ENCODE results near the gene NAGS. TPM values are rescaled to one million over a fixed set of nuclear protein-coding genes. Genes with fewer than 3 reads are reported as not detected.

NAGS gene
- polyA plus RNA-seq, 1 donor (not counting 4 experiments of a cell fraction or from before 2014, with no cell fraction given), result 1.8 TPM

DNA sequence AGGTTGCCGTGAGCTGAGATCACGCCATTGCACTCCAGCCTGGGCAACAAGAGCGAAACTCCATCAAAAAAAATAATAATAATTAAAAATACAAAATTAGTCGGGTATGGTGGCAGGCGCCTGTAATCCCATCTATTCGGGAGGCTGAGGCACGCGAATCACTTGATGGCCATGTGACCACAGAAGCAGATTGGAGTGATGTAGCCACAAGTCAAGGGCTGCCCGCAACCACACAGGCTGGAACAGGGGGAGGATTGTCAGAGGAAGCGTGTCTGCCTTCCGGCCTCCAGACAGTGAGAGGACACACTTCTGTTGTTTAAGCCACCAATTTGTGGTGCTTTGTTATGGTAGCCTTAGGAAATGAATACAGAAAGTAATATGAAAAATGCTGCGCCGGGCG is 11.8 kb upstream of the NAGS start:
- H3K27ac ChIP-seq (ENCODE audit: control insufficient read depth, insufficient read depth, low read length), result no peak overlapping the region
- no peak overlapping the region for H3K4me2 ChIP-seq (ENCODE audit: control insufficient read depth, extremely low read depth, insufficient read depth, low read depth, low read length)
- TF ChIP-seq, protein P1, sequence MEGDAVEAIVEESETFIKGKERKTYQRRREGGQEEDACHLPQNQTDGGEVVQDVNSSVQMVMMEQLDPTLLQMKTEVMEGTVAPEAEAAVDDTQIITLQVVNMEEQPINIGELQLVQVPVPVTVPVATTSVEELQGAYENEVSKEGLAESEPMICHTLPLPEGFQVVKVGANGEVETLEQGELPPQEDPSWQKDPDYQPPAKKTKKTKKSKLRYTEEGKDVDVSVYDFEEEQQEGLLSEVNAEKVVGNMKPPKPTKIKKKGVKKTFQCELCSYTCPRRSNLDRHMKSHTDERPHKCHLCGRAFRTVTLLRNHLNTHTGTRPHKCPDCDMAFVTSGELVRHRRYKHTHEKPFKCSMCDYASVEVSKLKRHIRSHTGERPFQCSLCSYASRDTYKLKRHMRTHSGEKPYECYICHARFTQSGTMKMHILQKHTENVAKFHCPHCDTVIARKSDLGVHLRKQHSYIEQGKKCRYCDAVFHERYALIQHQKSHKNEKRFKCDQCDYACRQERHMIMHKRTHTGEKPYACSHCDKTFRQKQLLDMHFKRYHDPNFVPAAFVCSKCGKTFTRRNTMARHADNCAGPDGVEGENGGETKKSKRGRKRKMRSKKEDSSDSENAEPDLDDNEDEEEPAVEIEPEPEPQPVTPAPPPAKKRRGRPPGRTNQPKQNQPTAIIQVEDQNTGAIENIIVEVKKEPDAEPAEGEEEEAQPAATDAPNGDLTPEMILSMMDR (optimal IDR thresholded peaks at IDR 0.05 in 1 of 3, IDR thresholded peaks at IDR 0.05 in 1 of 3, conservative IDR thresholded peaks at IDR 0.05 in 1 of 3; ENCODE audit: extremely low read depth in 1 of 3, insufficient read depth in 2 of 3, low read length in 3 of 3), result no peak
- TF ChIP-seq EZH2 (IDR thresholded peaks at IDR 0.05; ENCODE audit: low read length), result no peak
- H3K4me1 ChIP-seq (ENCODE audit: control insufficient read depth, extremely low read depth, insufficient read depth, low read length), result peaks cover 5% of the 10 kb centered on the region
- no peaks in the 10 kb centered on the region for H3K9me1 ChIP-seq (ENCODE audit: control insufficient read depth, extremely low read depth, insufficient read depth, low read length)
- no peak overlapping the region for H3K4me3 ChIP-seq (ENCODE audit: control insufficient read depth in 2 of 3, extremely low read depth in 1 of 3, insufficient read depth in 2 of 3, low read depth in 1 of 3, low read length in 3 of 3)
- H2AFZ ChIP-seq (ENCODE audit: control insufficient read depth, low read length), result no peak overlapping the region
- H3K9me3 ChIP-seq (ENCODE audit: control insufficient read depth, low read depth, low read length), result no peaks in the 10 kb centered on the region
- DNase-seq (ENCODE audit: low read depth, low spot score) (no peak), FAIRE-seq (no peak)
- peaks cover 9% of the 10 kb centered on the region for H3K27me3 ChIP-seq (ENCODE audit: control insufficient read depth, extremely low read depth, insufficient read depth, low read length)
- no peaks in the 10 kb centered on the region for H4K20me1 ChIP-seq (ENCODE audit: control insufficient read depth, extremely low read depth, insufficient read depth, low read length)
- dilution Hi-C loops (cut with MboI; ENCODE audit: extremely low pct_ligation_motif_present, low sequenced_read_pairs), result no loop called here
- H3K9ac ChIP-seq (ENCODE audit: control insufficient read depth, extremely low read depth, insufficient read depth, low read length), result no peak overlapping the region
- H3K36me3 ChIP-seq (ENCODE audit: control insufficient read depth in 2 of 2, extremely low read depth in 1 of 2, insufficient read depth in 2 of 2, low read length in 2 of 2), result no peaks in the 10 kb centered on the region
- no peaks in the 10 kb centered on the region for H3K79me2 ChIP-seq (ENCODE audit: control insufficient read depth, insufficient read depth, low read length)

DNA sequence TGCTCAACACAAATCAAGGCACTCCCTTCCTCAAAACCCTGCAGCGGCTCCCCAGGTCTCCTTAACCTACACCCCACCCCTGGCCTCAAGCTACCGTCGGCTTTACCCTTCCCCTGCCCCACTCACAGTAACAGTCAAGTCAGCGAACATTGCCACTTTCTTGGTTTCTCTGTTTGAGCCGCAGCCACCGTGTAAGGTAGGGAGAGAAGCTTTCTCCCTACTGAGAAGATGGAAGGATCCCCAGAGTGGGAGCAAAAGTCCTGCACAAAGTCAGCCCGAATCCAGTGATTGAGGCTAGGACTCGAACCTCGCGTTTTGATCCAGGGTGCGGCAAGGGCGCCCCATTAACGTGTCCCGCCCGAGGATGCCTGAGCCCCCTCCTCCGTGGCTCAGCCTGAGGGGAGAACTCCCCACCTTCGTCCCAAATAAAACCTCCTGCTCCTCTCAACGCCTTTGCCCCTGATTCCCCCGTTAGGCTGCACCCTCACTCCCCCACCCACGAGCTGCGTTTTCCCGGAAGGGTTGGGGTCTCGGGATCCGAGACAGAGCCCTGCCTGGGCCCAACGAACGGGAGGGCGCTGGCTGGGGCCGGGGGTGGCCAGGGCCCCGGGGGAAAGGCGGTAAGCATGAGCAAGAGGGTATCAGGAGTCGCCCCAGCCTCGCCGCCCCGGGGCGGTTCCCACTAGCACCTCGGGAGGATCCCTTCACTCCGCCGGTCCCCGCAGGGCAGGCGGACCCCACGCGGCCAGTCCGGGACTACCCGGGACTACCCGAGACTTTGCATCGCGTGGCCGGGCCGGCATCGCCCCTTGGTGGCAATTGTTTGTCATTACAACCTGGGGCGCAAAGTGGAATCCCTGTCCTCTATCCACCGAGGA is 9.9 kb upstream of the NAGS start:
- no peak for TF ChIP-seq EZH2 (IDR thresholded peaks at IDR 0.05; ENCODE audit: low read length)
- TF ChIP-seq, protein P1 (optimal IDR thresholded peaks at IDR 0.05 in 1 of 3, IDR thresholded peaks at IDR 0.05 in 1 of 3, conservative IDR thresholded peaks at IDR 0.05 in 1 of 3; ENCODE audit: extremely low read depth in 1 of 3, insufficient read depth in 2 of 3, low read length in 3 of 3), result peak; percentile 71 to 96 (median 91)
- no peaks in the 10 kb centered on the region for H4K20me1 ChIP-seq (ENCODE audit: control insufficient read depth, extremely low read depth, insufficient read depth, low read length)

More for the DNA sequence above, 9.9 kb upstream of the NAGS start:
- Histone ChIP-seq H3K79me2 (ENCODE audit: control insufficient read depth, insufficient read depth, low read length) (no peaks in the 10 kb centered on the region), H3K4me2 (ENCODE audit: control insufficient read depth, extremely low read depth, insufficient read depth, low read depth, low read length) (peak overlapping the region; percentile 84), H3K36me3 (ENCODE audit: control insufficient read depth in 2 of 2, extremely low read depth in 1 of 2, insufficient read depth in 2 of 2, low read length in 2 of 2) (no peaks in the 10 kb centered on the region), H3K4me3 (ENCODE audit: control insufficient read depth in 2 of 3, extremely low read depth in 1 of 3, insufficient read depth in 2 of 3, low read depth in 1 of 3, low read length in 3 of 3) (peak overlapping the region; percentile 33 to 58 (median 53)), H2AFZ (ENCODE audit: control insufficient read depth, low read length) (peak overlapping the region; percentile 78), H3K9me3 (ENCODE audit: control insufficient read depth, low read depth, low read length) (no peaks in the 10 kb centered on the region), H3K27ac (ENCODE audit: control insufficient read depth, insufficient read depth, low read length) (no peak overlapping the region), H3K27me3 (ENCODE audit: control insufficient read depth, extremely low read depth, insufficient read depth, low read length) (peaks cover 7% of the 10 kb centered on the region), H3K9me1 (ENCODE audit: control insufficient read depth, extremely low read depth, insufficient read depth, low read length) (no peaks in the 10 kb centered on the region), H3K4me1 (ENCODE audit: control insufficient read depth, extremely low read depth, insufficient read depth, low read length) (peaks cover 5% of the 10 kb centered on the region), H3K9ac (ENCODE audit: control insufficient read depth, extremely low read depth, insufficient read depth, low read length) (peak overlapping the region; percentile 61)
- dilution Hi-C loops (cut with MboI; ENCODE audit: extremely low pct_ligation_motif_present, low sequenced_read_pairs), result no loop called here
- FAIRE-seq (peak; percentile 56), DNase-seq (ENCODE audit: low read depth, low spot score) (no peak)
